HG02973 (cell line): Measurements from ENCODE around the gene NEDD4L.
"Not testable (repeated sequence)": the region's sequence is repeated elsewhere in the genome, so short reads cannot be mapped to it uniquely, and the experiment has no call there.

Experiments used
- ATAC-seq: cut with Tn5 transposase; IDR thresholded peaks from one replicate; pipeline ENCODE4 v1.9.1; 2021; ENCODE audit warnings: moderate library complexity; ENCODE audit not compliant: unreplicated experiment

NEDD4L gene

GRCh38 chr18:58362027-58362575 lies 318.1 kb downstream of the NEDD4L start:
- ATAC-seq: no peak

- ATAC-seq: no peak
Measured at GRCh38 chr18:58362829-58363271, 318.8 kb downstream of the NEDD4L start.

- no peak for ATAC-seq
Measured at GRCh38 chr18:58363767-58364540, 319.9 kb downstream of the NEDD4L start.

GRCh38 chr18:58364876-58365528 lies 321.0 kb downstream of the NEDD4L start:
- ATAC-seq: no peak

- no peak for ATAC-seq
Measured at GRCh38 chr18:58367425-58368140, 323.6 kb downstream of the NEDD4L start.

GRCh38 chr18:58369616-58370015 lies 325.6 kb downstream of the NEDD4L start:
- ATAC-seq: no peak

- no peak for ATAC-seq
Measured at GRCh38 chr18:58370038-58370580, 326.1 kb downstream of the NEDD4L start.

GRCh38 chr18:58370612-58371011 lies 326.6 kb downstream of the NEDD4L start:
- no peak for ATAC-seq

GRCh38 chr18:58373481-58373880 lies 329.5 kb downstream of the NEDD4L start:
- ATAC-seq: no peak

- ATAC-seq: no peak
Measured at GRCh38 chr18:58375051-58375450, 331.0 kb downstream of the NEDD4L start.

- ATAC-seq: no peak
Measured at GRCh38 chr18:58378411-58379379, 334.7 kb downstream of the NEDD4L start.

GRCh38 chr18:58379443-58379842 lies 335.4 kb downstream of the NEDD4L start:
- ATAC-seq: no peak

- not testable (repeated sequence) for ATAC-seq
Measured at GRCh38 chr18:58380113-58380512, 336.1 kb downstream of the NEDD4L start.

- ATAC-seq: no peak
Measured at GRCh38 chr18:58381676-58382411, 337.8 kb downstream of the NEDD4L start.

GRCh38 chr18:58382446-58382845 lies 338.4 kb downstream of the NEDD4L start:
- ATAC-seq: no peak

GRCh38 chr18:58385472-58385871 lies 341.4 kb downstream of the NEDD4L start:
- ATAC-seq: no peak

GRCh38 chr18:58386780-58387179 lies 342.8 kb downstream of the NEDD4L start:
- no peak for ATAC-seq

- ATAC-seq: no peak
Measured at GRCh38 chr18:58387716-58388115, 343.7 kb downstream of the NEDD4L start.

GRCh38 chr18:58388736-58389135 lies 344.7 kb downstream of the NEDD4L start:
- ATAC-seq: no peak
